ENCODE measurements around the gene THADA. TPM values are rescaled to one million over a fixed set of nuclear protein-coding genes. Genes with fewer than 3 reads are reported as not detected.
A peak's percentile ranks its signal among the peaks of the same experiment; 100 is the strongest.

THADA gene
- total and polyA plus RNA-seq, 8 donors, result 9.4 to 25.1 (median 18.2) TPM

- intact Hi-C loops (cut with DNase I), result loop anchor here in 1 of 3 donors (10.0 kb wide), 1 partner anchor 88 kb away; no protein-coding TSS in a partner anchor
- Histone ChIP-seq H3K4me1 (peaks cover 19 to 33% (median 23%) of the 10 kb centered on the region in 3 donors), H3K4me3 (peak overlapping the region; percentile 87 to 98 (median 92)), H3K36me3 (peaks cover 0 to 30% (median 16%) of the 10 kb centered on the region in 3 donors), H3K27ac (peak overlapping the region; percentile 87 to 98 (median 96)), H3K27me3 (no peaks in the 10 kb centered on the region), H3K9me3 (no peaks in the 10 kb centered on the region)
- FAIRE-seq (no peak), ATAC-seq (no peak), DNase-seq (no peak)
- 4 to 8% methylated on average over 8 of the region's 8 CpGs for WGBS, 2 donors
- TF ChIP-seq CTCF (IDR thresholded peaks at IDR 0.05), result no peak
Observed at GRCh38 chr2:43222475-43223309, 373.1 kb downstream of the THADA start.

GRCh38 chr2:43221763-43222474 lies 373.9 kb downstream of the THADA start:
- Histone ChIP-seq H3K27me3 (no peaks in the 10 kb centered on the region), H3K4me1 (peaks cover 19 to 35% (median 27%) of the 10 kb centered on the region in 3 donors), H3K36me3 (peaks cover 0 to 30% (median 16%) of the 10 kb centered on the region in 3 donors), H3K27ac (peak overlapping the region; percentile 87 to 98 (median 96)), H3K4me3 (peak overlapping the region; percentile 87 to 98 (median 92)), H3K9me3 (no peaks in the 10 kb centered on the region)
- intact Hi-C loops (cut with DNase I), result loop anchor here in 1 of 3 donors (10.0 kb wide), 1 partner anchor 87 kb away; no protein-coding TSS in a partner anchor
- ATAC-seq (peak; percentile 13 to 37 (median 22)), DNase-seq (peak; percentile 82 to 90 (median 86)), FAIRE-seq (no peak)
- 0 to 1% methylated on average over 8 of the region's 8 CpGs for WGBS, 2 donors
- no peak for TF ChIP-seq CTCF (IDR thresholded peaks at IDR 0.05)

- peaks cover 19 to 35% (median 27%) of the 10 kb centered on the region in 3 donors for H3K4me1 ChIP-seq
- FAIRE-seq, result no peak
Observed at GRCh38 chr2:43221124-43221762, 374.6 kb downstream of the THADA start.

GRCh38 chr2:43220760-43221123 lies 375.1 kb downstream of the THADA start:
- Histone ChIP-seq H3K4me3 (peak overlapping the region in 2 of 4 donors; percentile 87 to 98), H3K9me3 (no peaks in the 10 kb centered on the region), H3K27ac (peak overlapping the region; percentile 87 to 98 (median 96)), H3K4me1 (peaks cover 19 to 35% (median 27%) of the 10 kb centered on the region in 3 donors), H3K36me3 (peaks cover 0 to 30% (median 16%) of the 10 kb centered on the region in 3 donors), H3K27me3 (no peaks in the 10 kb centered on the region)
- no peak for DNase-seq
- no peak for FAIRE-seq
- ATAC-seq, result no peak
- no peak for TF ChIP-seq CTCF (IDR thresholded peaks at IDR 0.05)
- WGBS, 2 donors, result 22 to 27% methylated on average over 5 of the region's 5 CpGs
- intact Hi-C loops (cut with DNase I), result loop anchor here in 1 of 3 donors (10.0 kb wide), 1 partner anchor 86 kb away; no protein-coding TSS in a partner anchor

More at GRCh38 chr2:43221124-43221762, 374.6 kb downstream of the THADA start:
- TF ChIP-seq CTCF (IDR thresholded peaks at IDR 0.05), result no peak
- Histone ChIP-seq H3K27ac (peak overlapping the region; percentile 87 to 98 (median 96)), H3K4me3 (peak overlapping the region in 3 of 4 donors; percentile 87 to 98 (median 96)), H3K36me3 (peaks cover 0 to 30% (median 16%) of the 10 kb centered on the region in 3 donors), H3K9me3 (no peaks in the 10 kb centered on the region), H3K27me3 (no peaks in the 10 kb centered on the region)
- WGBS, 2 donors, result 2 to 3% methylated on average over 16 of the region's 16 CpGs
- peak in 3 of 4 donors; percentile 0 to 1 (median 0) for ATAC-seq
- intact Hi-C loops (cut with DNase I), result loop anchor here in 1 of 3 donors (10.0 kb wide), 1 partner anchor 86 kb away; no protein-coding TSS in a partner anchor
- peak in 4 of 6 donors; percentile 47 to 69 (median 64) for DNase-seq

Data from pancreas (tissue), 10 donors.